GM19455 (cell line): Measurements from ENCODE around the gene MOV10L1.
"Not testable (repeated sequence)": the region's sequence is repeated elsewhere in the genome, so short reads cannot be mapped to it uniquely, and the experiment has no call there.

ENCODE experiments used
- ATAC-seq: cut with Tn5 transposase; IDR thresholded peaks from one replicate; pipeline ENCODE4 v1.9.1; 2021; ENCODE audit not compliant: unreplicated experiment

MOV10L1 gene

GRCh38 chr22:50076646-50077535, 12.9 kb upstream of the MOV10L1 start:
- no peak for ATAC-seq

GRCh38 chr22:50078246-50078645, 11.6 kb upstream of the MOV10L1 start:
- ATAC-seq = no peak

- ATAC-seq = no peak
Measured at GRCh38 chr22:50078761-50079160, 11.0 kb upstream of the MOV10L1 start.

- no peak for ATAC-seq
Measured at GRCh38 chr22:50080077-50080465, 9.7 kb upstream of the MOV10L1 start.

GRCh38 chr22:50081426-50082196, 8.2 kb upstream of the MOV10L1 start:
- no peak for ATAC-seq

GRCh38 chr22:50082197-50082715, 7.5 kb upstream of the MOV10L1 start:
- no peak for ATAC-seq

- ATAC-seq = no peak
Measured at GRCh38 chr22:50082961-50083461, 6.8 kb upstream of the MOV10L1 start.

- ATAC-seq = no peak
Measured at GRCh38 chr22:50083462-50084079, 6.2 kb upstream of the MOV10L1 start.

GRCh38 chr22:50084080-50084477, 5.7 kb upstream of the MOV10L1 start:
- ATAC-seq = no peak

GRCh38 chr22:50084614-50085021, 5.2 kb upstream of the MOV10L1 start:
- no peak for ATAC-seq

GRCh38 chr22:50085211-50085972, 4.4 kb upstream of the MOV10L1 start, which contains the start of gene MLC1:
Gene MLC1, minus strand, starts transcription at chr22:50085426. Its CDS starts 524 bp downstream, at chr22:50084902.
- ATAC-seq = no peak

- no peak for ATAC-seq
Measured at GRCh38 chr22:50086526-50086925, 3.3 kb upstream of the MOV10L1 start.

- not testable (repeated sequence) for ATAC-seq
Measured at GRCh38 chr22:50086975-50087374, 2.8 kb upstream of the MOV10L1 start.

- ATAC-seq = no peak
Measured at GRCh38 chr22:50087646-50088045, 2.2 kb upstream of the MOV10L1 start.

GRCh38 chr22:50088096-50088495, 1.7 kb upstream of the MOV10L1 start:
- no peak for ATAC-seq

GRCh38 chr22:50089231-50089630, 575 bp upstream of the MOV10L1 start:
- no peak for ATAC-seq

- ATAC-seq = no peak
Measured at GRCh38 chr22:50090412-50090714, 557 bp downstream of the MOV10L1 start.

- no peak for ATAC-seq
Measured at GRCh38 chr22:50091092-50091768, 1.4 kb downstream of the MOV10L1 start.

- no peak for ATAC-seq
Measured at GRCh38 chr22:50092342-50092741, 2.5 kb downstream of the MOV10L1 start.

GRCh38 chr22:50098052-50098451, 8.2 kb downstream of the MOV10L1 start:
- ATAC-seq = no peak
